ENCODE measurements around the gene HLTF. TPM values are rescaled to one million over a fixed set of nuclear protein-coding genes. Genes with fewer than 3 reads are reported as not detected.

HLTF gene
- total RNA-seq, 2 experiments from 2014 or later = 3.3 to 3.6 TPM

- peaks cover 35% of the 10 kb centered on the region for H3K4me1 Mint-ChIP-seq (ENCODE audit: low read depth)
- intact Hi-C loops (cut with DNase I, micrococcal nuclease) = no loop called here
Observed at GRCh38 chr3:149001727-149002126, 84.6 kb downstream of the HLTF start.

GRCh38 chr3:149000206-149000745 is 86.1 kb downstream of the HLTF start:
- H3K9me3 Mint-ChIP-seq = no peaks in the 10 kb centered on the region
- no peak for TF ChIP-seq CTCF (IDR thresholded peaks at IDR 0.05)
- no peak overlapping the region for H3K27ac Mint-ChIP-seq
- H3K27me3 Mint-ChIP-seq = no peaks in the 10 kb centered on the region
- intact Hi-C loops (cut with DNase I, micrococcal nuclease) = no loop called here
- no peak overlapping the region for H3K27ac ChIP-seq (ENCODE audit: low read depth in 1 of 2, low read length in 2 of 2)
- DNase-seq (no peak), ATAC-seq (ENCODE audit: poor library complexity) (no peak)
- peaks cover 6% of the 10 kb centered on the region for H3K4me1 ChIP-seq (ENCODE audit: insufficient read depth, low read length)
- no peak overlapping the region for H3K4me3 Mint-ChIP-seq
- H3K4me1 Mint-ChIP-seq (ENCODE audit: low read depth) = peaks cover 37% of the 10 kb centered on the region
- H3K9me3 ChIP-seq (ENCODE audit: control insufficient read depth in 1 of 2, insufficient read depth in 1 of 2, low read length in 2 of 2) = no peaks in the 10 kb centered on the region
- no peak overlapping the region for H3K4me3 ChIP-seq (ENCODE audit: low read length)
- CTCF ChIA-PET = interaction anchor here (1.0 kb wide), 1 partner anchor 9 kb away, joined by 3 read pairs; the partner anchor contains the start of gene GYG1
- peaks cover 31% of the 10 kb centered on the region for H3K36me3 ChIP-seq (ENCODE audit: insufficient read depth, low read length)
- peaks cover 45% of the 10 kb centered on the region for H3K36me3 Mint-ChIP-seq (ENCODE audit: low read depth)
- no peaks in the 10 kb centered on the region for H3K27me3 ChIP-seq (ENCODE audit: control insufficient read depth in 1 of 2, insufficient read depth in 2 of 2, low read length in 2 of 2)
- POLR2A ChIA-PET = interaction anchor here (3.9 kb wide), 1 partner anchor 9 kb away, joined by 25 read pairs; the partner anchor contains the start of gene GYG1

More at GRCh38 chr3:149001727-149002126, 84.6 kb downstream of the HLTF start:
- POLR2A ChIA-PET = interaction anchor here (3.9 kb wide), 1 partner anchor 11 kb away, joined by 25 read pairs; the partner anchor contains the start of gene GYG1
- DNase-seq (no peak), ATAC-seq (ENCODE audit: poor library complexity) (no peak)
- no peak overlapping the region for H3K4me3 ChIP-seq (ENCODE audit: low read length)
- H3K4me1 ChIP-seq (ENCODE audit: insufficient read depth, low read length) = peaks cover 6% of the 10 kb centered on the region
- no peak overlapping the region for H3K4me3 Mint-ChIP-seq
- no peak for TF ChIP-seq CTCF (IDR thresholded peaks at IDR 0.05)
- H3K36me3 ChIP-seq (ENCODE audit: insufficient read depth, low read length) = peaks cover 18% of the 10 kb centered on the region
- CTCF ChIA-PET = interaction anchor here (1.1 kb wide), 1 partner anchor 10 kb away, joined by 3 read pairs; the partner anchor contains the start of gene GYG1
- H3K27me3 ChIP-seq (ENCODE audit: control insufficient read depth in 1 of 2, insufficient read depth in 2 of 2, low read length in 2 of 2) = no peaks in the 10 kb centered on the region
- H3K27ac ChIP-seq (ENCODE audit: low read depth in 1 of 2, low read length in 2 of 2) = no peak overlapping the region
- H3K9me3 ChIP-seq (ENCODE audit: control insufficient read depth in 1 of 2, insufficient read depth in 1 of 2, low read length in 2 of 2) = no peaks in the 10 kb centered on the region
- H3K27ac Mint-ChIP-seq = no peak overlapping the region
- peaks cover 38% of the 10 kb centered on the region for H3K36me3 Mint-ChIP-seq (ENCODE audit: low read depth)
- no peaks in the 10 kb centered on the region for H3K9me3 Mint-ChIP-seq
- H3K27me3 Mint-ChIP-seq = no peaks in the 10 kb centered on the region

- H3K4me3 Mint-ChIP-seq = no peak overlapping the region
- POLR2A ChIA-PET = interaction anchor here (0.6 to 3.9 kb wide), 2 partner anchors 9 to 141 kb away, joined by 5 to 25 read pairs; partner anchors contain the start of gene GYG1
- peaks cover 37% of the 10 kb centered on the region for H3K4me1 Mint-ChIP-seq (ENCODE audit: low read depth)
Observed at GRCh38 chr3:148999806-149000205, 86.5 kb downstream of the HLTF start.

More at GRCh38 chr3:148999806-149000205, 86.5 kb downstream of the HLTF start:
- ATAC-seq (ENCODE audit: poor library complexity) (no peak), DNase-seq (no peak)
- H3K4me1 ChIP-seq (ENCODE audit: insufficient read depth, low read length) = peaks cover 6% of the 10 kb centered on the region
- intact Hi-C loops (cut with DNase I, micrococcal nuclease) = loop anchor here (10.0 kb wide), 2 partner anchors 125 to 815 kb away; partner anchors contain the start of genes HPS3 (in 1 of the 2) and RNF13 (in 1 of the 2)
- Mint-ChIP-seq H3K9me3 (no peaks in the 10 kb centered on the region), H3K36me3 (ENCODE audit: low read depth) (peaks cover 47% of the 10 kb centered on the region), H3K27ac (no peak overlapping the region), H3K27me3 (no peaks in the 10 kb centered on the region)
- peaks cover 32% of the 10 kb centered on the region for H3K36me3 ChIP-seq (ENCODE audit: insufficient read depth, low read length)
- H3K27ac ChIP-seq (ENCODE audit: low read depth in 1 of 2, low read length in 2 of 2) = no peak overlapping the region
- H3K9me3 ChIP-seq (ENCODE audit: control insufficient read depth in 1 of 2, insufficient read depth in 1 of 2, low read length in 2 of 2) = no peaks in the 10 kb centered on the region
- no peaks in the 10 kb centered on the region for H3K27me3 ChIP-seq (ENCODE audit: control insufficient read depth in 1 of 2, insufficient read depth in 2 of 2, low read length in 2 of 2)
- no peak overlapping the region for H3K4me3 ChIP-seq (ENCODE audit: low read length)
- no peak for TF ChIP-seq CTCF (IDR thresholded peaks at IDR 0.05)
- CTCF ChIA-PET = interaction anchor here (1.0 kb wide), 1 partner anchor 8 kb away, joined by 3 read pairs; the partner anchor contains the start of gene GYG1

Measured in CD4-positive, alpha-beta T cell (primary cell).